GM04504 (cell line): ENCODE results near the gene MORN2.

Source experiments
- DNase-seq: peaks from one replicate; pipeline ENCODE4 v3.0.0-alpha.2; 2012; ENCODE audit warnings: low read depth

Gene MORN2

DNA sequence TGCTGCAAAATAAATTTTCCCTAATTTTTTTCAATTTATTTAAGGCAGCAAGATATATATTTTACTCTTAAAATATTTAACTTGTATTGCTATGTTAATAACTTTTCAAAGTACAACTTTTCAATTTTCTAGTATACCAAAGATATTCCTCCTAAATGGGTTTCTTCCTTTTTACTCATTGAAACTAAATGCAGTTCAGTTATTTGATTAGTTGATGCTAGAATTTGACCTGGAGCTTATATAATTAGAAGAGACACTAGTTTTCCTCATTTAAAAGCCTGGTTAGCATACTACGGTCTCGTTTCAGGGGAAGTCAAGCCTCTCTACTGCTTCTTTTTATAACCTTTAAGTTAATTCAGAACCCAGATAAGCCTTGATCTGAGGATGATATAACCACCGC, 13.8 kb downstream of the MORN2 start, which contains the start of gene ARHGEF33:
Gene ARHGEF33, plus strand, starts transcription at position 301 of the 400 bp plus-strand sequence. CDS start 29,573 bp downstream, outside the sequence.
- no peak for DNase-seq

DNA sequence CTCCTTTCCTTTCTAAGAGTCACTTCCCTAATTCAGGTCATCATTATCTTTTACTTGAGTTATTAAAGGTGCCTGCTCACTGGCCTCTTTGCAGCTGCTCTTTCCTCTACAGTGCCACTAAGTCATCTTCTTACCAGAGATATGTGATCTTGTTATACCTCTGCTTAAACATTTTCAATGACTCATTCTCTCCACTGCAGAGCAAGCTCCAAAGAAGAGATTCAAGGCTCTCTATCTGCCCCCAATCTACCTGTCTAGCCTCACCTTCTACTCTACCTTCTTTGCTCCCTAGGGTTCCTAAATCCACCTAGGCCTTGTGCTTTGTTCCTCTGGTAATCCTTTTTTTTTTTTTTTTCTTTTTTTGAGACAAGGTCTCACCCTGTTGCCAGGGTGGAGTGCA, 17.0 kb downstream of the MORN2 start:
- no peak for DNase-seq

DNA sequence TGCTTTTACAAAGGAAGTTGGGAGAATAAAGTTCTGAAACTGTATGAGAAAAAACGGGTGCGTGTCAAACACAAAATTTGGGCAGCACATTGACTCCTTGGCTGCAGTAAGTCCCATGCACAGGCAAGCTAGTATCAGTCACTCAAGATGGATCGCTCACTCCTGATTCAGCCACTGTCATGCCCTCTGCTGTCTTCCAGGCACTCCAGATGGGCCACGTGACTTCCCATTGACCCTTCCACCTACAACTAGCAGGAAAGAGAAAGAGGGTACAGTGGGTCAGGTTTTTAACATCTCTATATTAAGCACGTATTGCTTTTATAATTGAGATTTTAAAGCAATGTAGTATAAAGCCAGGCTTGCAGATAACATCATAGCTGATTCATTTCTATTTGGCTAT, 22.5 kb downstream of the MORN2 start:
- DNase-seq = no peak

DNA sequence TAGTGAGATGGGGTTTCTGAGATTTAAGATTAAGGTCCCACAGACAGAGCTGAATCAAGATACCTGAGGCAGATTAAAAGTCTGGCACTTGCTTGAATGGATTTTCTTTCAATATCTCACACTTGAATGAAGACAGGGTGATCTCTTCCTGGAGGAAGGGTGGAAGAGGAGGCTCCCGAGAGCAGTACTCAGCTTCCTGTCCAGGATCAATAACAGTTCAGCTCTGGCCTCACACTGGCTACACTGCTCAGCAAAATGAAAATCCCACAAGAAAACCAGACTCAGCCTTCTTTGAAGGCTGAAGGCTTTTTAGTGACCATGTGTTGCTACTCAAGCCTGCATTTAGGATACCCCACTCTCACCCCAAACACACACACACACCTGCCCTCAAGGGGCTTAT, 24.9 kb downstream of the MORN2 start:
- DNase-seq = no peak

DNA sequence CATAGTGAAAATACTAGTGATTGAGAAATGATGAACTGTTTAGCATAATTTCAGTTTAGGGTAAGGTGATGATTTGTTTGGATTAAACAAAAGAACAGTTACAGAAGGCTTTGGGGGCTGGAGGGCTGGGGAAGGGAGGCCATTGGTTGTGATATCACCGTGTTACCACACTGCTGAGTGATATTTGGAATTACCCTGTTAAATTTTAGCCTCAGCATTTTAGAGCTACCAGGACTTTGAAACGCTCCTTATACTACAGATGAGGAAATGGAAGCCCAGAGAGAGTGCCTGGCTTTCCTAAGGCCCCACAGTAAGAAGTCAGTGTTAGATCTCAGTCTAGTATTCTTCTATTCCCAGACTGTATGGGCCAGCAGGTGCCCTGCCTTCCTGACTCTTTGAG, 29.5 kb downstream of the MORN2 start:
- no peak for DNase-seq

DNA sequence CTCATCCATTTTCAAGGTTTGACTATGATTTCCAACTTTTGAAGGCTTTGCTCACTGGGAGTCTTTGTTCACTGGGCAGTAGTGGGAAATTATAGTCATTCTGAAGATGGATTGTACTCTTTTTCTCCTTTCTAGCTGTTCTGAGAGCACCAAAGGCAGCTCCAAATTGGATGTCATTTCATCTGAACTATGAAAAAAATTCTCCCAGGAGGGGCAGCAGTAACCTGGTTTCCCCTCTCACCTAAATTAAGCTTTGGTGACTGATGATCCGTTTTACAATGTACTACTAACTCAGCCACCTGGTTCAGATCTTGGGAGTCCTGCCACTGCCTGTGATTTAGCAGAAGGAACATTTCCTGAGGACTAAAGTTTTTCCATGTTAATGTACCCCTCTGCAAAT, 31.5 kb downstream of the MORN2 start:
- no peak for DNase-seq

DNA sequence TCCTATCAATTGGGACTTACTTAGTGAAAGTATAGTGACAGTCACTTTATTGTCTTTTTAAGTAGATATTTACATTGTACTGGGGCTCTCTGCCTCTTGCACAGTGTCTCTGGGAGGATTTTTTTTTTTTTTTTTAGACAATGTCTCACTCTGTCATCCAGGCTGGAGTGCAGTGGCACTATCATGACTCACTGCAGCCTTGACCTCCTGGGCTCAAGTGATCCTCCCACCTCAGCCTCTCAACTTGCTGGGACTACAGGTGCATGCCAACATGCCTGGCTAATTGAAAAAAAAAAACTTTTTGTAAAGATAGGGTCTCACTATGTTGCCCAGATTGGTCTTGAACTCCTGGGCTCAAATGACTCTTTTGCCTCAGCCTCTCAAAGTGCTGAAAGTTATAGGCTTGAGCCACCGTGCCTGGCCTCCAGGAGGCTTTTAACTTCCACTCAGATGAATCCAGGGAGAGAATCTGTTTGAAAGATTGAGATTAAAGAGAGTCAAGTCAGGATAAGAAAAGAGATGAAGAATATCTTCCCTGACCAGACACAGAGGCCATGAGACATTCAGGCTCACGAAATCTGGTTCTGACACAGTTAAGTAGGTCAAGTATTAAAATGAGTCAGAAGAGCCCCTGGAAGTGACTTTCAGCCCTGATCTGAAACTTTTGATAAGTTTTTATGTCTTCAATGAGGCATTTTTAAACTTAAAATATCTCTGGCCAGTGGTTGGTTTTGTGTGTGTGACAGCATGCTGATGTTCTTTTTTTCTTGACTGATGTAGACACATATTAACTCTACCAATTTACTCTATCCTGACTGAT, 32.2 kb downstream of the MORN2 start:
- DNase-seq = no peak

DNA sequence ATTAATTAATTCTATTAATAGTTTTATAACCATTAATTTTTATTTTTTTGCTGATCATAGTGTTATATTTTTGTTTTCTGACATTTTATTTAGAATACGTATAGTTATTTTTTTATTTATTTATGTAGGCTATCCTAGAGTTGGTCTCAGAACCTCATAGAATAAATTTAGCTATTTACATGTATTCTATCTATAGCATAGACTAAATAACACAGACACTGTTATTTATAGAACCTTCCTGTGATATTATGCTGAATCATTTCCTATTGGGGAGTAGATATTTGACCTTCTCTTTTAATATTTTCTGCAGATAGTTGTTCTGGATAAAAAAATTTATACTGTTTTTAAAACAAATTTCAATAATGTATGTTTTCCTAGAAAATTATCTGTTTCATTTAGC, 34.1 kb downstream of the MORN2 start:
- DNase-seq = no peak

DNA sequence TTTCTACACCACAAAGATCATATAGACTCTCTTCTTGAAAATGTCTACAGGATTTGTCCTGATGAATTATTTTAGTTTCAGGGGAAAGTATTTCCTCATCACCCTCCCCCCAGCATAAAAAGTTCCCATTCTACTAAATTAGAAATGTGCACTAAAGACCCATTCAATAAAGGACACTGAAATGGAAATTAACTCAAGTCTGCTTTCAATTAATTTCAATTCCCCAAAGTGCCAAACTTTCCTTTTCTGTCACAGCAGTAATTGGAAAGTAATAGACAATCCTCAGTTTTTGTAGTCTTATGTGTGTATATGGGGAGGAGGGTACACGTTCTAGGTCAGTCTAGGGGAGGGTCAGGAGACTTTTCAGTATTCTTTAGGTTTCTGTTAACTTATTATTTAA, 35.4 kb downstream of the MORN2 start:
- DNase-seq = no peak

DNA sequence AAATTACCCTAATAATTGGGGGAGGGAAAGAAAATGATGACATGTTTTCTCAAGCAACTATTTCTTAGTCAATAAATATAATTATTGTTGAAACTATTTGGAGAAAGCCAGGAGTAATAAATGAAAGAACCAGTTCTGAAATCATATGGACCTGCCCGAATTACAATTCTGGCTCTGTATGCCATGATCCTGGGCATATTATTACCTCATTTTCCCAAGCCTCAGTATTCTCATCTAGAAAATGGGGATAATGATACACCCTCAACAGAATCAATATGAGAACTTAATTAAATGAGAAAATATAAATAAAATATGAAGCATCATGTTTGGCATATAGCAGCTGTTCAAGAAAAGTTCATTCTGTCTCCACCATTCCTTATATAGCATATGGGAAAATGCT, 36.8 kb downstream of the MORN2 start:
- no peak for DNase-seq

DNA sequence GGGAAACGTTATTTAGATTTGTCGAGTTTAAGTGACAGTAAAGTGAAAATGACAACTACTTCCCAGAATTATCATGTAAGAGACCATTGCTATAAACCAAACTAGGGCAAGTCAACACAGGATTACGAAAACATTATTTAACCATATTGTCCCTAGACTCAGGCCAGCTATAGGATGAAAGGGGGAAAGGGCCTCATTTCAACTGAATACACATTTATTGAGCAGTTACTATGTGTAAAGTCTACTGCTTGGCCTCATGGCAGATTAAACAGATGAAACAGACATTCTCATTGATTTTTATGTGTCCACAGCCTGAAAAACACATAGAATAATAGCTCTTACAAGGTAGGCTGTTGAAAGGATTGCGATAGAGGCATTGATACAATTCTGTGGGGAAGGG, 46.6 kb downstream of the MORN2 start:
- no peak for DNase-seq

DNA sequence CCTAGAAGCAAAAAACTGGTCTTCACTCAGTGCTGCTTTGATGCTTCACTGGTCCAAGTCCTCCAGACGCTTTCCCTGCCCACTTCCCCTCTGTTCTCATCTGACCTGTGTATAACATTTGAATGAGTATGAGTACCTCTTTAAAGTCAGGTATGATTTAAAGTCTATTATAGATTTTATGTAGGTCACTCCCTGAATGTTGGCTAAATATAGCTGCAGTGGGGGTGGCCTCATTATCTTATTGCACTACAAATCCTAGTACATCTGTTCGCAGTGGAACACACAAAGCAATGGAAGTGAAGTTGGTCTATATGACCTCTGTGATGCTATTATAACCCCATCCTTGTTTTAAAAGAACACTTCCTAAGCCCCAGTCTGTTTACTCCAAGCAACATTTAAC, 47.1 kb downstream of the MORN2 start:
- DNase-seq = no peak

DNA sequence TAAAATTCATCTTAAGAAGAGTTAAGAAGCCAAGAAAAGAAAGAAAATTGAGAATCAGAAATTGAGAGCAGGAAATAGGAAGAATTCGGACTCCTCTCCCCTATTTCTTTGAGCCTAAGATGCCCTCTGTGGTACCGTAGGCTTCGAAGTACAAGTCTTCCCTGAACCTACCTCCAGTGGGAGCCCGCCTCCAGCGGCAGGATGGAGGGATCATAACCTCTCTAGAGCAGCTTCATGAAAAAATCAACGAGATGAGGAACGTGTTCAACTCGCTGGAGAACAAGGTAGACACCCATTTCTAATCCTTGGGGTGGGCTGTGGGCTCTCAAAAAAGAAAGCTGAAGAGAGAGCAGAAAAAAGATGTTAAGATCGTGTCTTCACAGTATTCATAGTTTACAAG, 50.2 kb downstream of the MORN2 start:
- DNase-seq = no peak

DNA sequence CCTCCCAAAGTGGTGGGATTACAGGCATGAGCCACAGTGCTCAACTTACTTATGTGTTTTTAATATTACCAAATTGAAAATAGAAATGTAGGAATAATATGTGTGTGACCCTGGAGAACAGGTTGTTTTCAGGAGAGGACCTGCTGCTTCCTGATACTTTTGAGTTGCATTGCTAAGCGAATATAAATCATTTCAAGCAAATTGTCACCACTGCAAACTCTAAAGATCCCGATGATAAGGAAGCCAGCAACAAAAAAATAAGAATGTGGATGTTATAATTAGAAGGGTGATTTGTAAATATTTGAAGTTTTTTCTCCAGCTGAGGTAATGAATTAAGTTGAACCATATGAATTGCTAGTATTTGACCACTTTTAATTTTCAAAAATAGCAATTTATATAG, 54.8 kb downstream of the MORN2 start:
- no peak for DNase-seq
